ENCODE data around the gene MTTP. TPM values are rescaled to one million over a fixed set of nuclear protein-coding genes. Genes with fewer than 3 reads are reported as not detected.

MTTP gene
- total and polyA plus RNA-seq, 2 experiments from 2014 or later: not detected

DNA sequence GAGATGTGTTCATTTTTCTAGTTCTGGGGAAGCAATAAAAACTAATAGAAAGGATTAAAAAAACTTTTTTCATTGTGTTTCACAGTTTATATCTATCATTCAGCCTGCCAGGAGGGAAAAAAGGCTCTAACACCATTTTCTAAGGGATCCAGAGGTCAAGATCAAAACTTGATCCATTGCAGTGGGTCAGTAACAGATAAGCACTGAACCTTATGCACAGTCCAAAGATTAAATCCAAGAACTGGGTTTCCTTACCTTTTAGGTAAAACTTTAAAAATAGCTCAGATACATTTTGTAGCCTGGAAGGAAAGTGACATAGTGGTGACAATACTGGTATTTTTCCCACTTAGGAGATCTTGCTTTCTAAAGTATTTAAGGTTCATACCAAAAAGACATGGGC, 12.7 kb downstream of the MTTP start:
- Histone ChIP-seq H3F3A (ENCODE audit: insufficient read depth) (no peaks in the 10 kb centered on the region), H2AFZ (no peak overlapping the region), H3K4me2 (ENCODE audit: unreplicated experiment) (no peak overlapping the region), H4K20me1 (ENCODE audit: insufficient read depth) (no peaks in the 10 kb centered on the region), H3K4me1 (ENCODE audit: insufficient read depth) (no peaks in the 10 kb centered on the region), H3K79me2 (ENCODE audit: insufficient read depth) (no peaks in the 10 kb centered on the region), H3K9me2 (ENCODE audit: insufficient read depth) (no peaks in the 10 kb centered on the region), H3K9ac (no peak overlapping the region), H3K4me3 (no peak overlapping the region), H3K9me3 (ENCODE audit: low read depth) (no peaks in the 10 kb centered on the region), H3K36me3 (ENCODE audit: low read depth) (no peaks in the 10 kb centered on the region), H3K27ac (no peak overlapping the region), H3K27me3 (replicated peaks; ENCODE audit: insufficient read depth) (no peaks in the 10 kb centered on the region)
- in situ Hi-C loops (cut with MboI): no loop called here
- DNase-seq: no peak
- TF ChIP-seq EZH2phosphoT487 (IDR thresholded peaks at IDR 0.05; ENCODE audit: insufficient read depth, low read depth): no peak
- no peak for TF ChIP-seq EZH2 (IDR thresholded peaks at IDR 0.05; ENCODE audit: insufficient read depth, poor library complexity, severe bottlenecking)

DNA sequence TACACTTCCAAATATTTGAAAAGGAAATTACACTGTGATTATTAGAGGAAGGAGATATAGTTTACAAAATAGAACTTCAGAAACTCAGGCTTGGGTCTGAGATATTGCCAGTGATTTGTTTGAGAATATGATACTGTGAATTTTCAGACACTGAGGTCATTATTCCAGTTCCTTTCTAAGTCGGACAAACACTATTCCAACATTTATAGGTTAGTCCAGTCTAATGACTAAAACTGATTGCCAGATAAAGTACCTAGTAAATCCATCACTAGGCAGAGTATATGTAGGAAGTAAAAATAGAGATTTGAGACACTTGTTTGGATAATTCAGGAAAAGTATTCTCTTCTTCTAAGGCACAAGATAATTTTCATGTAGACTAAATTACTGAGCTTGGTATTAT, 13.2 kb downstream of the MTTP start:
- Histone ChIP-seq H3K9me3 (ENCODE audit: low read depth) (no peaks in the 10 kb centered on the region), H3K9me2 (ENCODE audit: insufficient read depth) (no peaks in the 10 kb centered on the region), H2AFZ (no peak overlapping the region), H3K4me1 (ENCODE audit: insufficient read depth) (no peaks in the 10 kb centered on the region), H3K27me3 (replicated peaks; ENCODE audit: insufficient read depth) (no peaks in the 10 kb centered on the region), H3K36me3 (ENCODE audit: low read depth) (no peaks in the 10 kb centered on the region), H3F3A (ENCODE audit: insufficient read depth) (no peaks in the 10 kb centered on the region), H3K79me2 (ENCODE audit: insufficient read depth) (no peaks in the 10 kb centered on the region), H4K20me1 (ENCODE audit: insufficient read depth) (no peaks in the 10 kb centered on the region), H3K27ac (no peak overlapping the region), H3K4me3 (no peak overlapping the region), H3K9ac (no peak overlapping the region), H3K4me2 (ENCODE audit: unreplicated experiment) (no peak overlapping the region)
- TF ChIP-seq EZH2phosphoT487 (IDR thresholded peaks at IDR 0.05; ENCODE audit: insufficient read depth, low read depth): no peak
- no peak for TF ChIP-seq EZH2 (IDR thresholded peaks at IDR 0.05; ENCODE audit: insufficient read depth, poor library complexity, severe bottlenecking)
- in situ Hi-C loops (cut with MboI): no loop called here
- DNase-seq: no peak
- WGBS, 2 experiments (ENCODE audit: low coverage in 1 of 2, low lambda C conversion rate in 2 of 2, missing lambda C conversion rate in 2 of 2): 32 to 41% methylated on average over 1 of the region's 1 CpG

DNA sequence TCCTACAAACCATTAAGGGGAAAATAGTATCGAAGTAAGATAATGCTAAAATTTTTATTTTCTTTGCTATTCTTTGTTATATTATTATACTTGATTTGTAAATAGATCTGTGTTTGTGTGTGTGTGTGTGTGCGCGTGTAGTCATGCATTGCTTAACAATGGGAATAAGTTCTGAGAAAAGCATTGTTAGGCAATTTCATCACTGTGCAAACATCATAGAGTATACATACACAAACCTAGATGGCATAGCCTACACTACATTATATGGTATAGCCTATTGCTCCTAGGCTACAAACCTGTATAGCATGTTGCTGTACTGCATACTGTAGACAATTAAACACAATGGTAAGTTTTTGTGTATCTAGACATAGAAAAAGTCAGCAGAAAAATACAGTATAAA, 17.1 kb downstream of the MTTP start:
- Histone ChIP-seq H3K9me3 (ENCODE audit: low read depth) (no peaks in the 10 kb centered on the region), H3K27me3 (replicated peaks; ENCODE audit: insufficient read depth) (no peaks in the 10 kb centered on the region), H2AFZ (no peak overlapping the region), H3K36me3 (ENCODE audit: low read depth) (no peaks in the 10 kb centered on the region), H3K9ac (no peak overlapping the region), H3K27ac (no peak overlapping the region), H3K4me3 (no peak overlapping the region), H3K79me2 (ENCODE audit: insufficient read depth) (no peaks in the 10 kb centered on the region), H3K4me1 (ENCODE audit: insufficient read depth) (no peaks in the 10 kb centered on the region), H3K4me2 (ENCODE audit: unreplicated experiment) (no peak overlapping the region), H3K9me2 (ENCODE audit: insufficient read depth) (no peaks in the 10 kb centered on the region), H3F3A (ENCODE audit: insufficient read depth) (no peaks in the 10 kb centered on the region), H4K20me1 (ENCODE audit: insufficient read depth) (no peaks in the 10 kb centered on the region)
- in situ Hi-C loops (cut with MboI): no loop called here
- 69 to 72% methylated on average over 3 of the region's 3 CpGs for WGBS, 2 experiments (ENCODE audit: low coverage in 1 of 2, low lambda C conversion rate in 2 of 2, missing lambda C conversion rate in 2 of 2)
- TF ChIP-seq EZH2 (IDR thresholded peaks at IDR 0.05; ENCODE audit: insufficient read depth, poor library complexity, severe bottlenecking) (no peak), EZH2phosphoT487 (IDR thresholded peaks at IDR 0.05; ENCODE audit: insufficient read depth, low read depth) (no peak)
- no peak for DNase-seq

DNA sequence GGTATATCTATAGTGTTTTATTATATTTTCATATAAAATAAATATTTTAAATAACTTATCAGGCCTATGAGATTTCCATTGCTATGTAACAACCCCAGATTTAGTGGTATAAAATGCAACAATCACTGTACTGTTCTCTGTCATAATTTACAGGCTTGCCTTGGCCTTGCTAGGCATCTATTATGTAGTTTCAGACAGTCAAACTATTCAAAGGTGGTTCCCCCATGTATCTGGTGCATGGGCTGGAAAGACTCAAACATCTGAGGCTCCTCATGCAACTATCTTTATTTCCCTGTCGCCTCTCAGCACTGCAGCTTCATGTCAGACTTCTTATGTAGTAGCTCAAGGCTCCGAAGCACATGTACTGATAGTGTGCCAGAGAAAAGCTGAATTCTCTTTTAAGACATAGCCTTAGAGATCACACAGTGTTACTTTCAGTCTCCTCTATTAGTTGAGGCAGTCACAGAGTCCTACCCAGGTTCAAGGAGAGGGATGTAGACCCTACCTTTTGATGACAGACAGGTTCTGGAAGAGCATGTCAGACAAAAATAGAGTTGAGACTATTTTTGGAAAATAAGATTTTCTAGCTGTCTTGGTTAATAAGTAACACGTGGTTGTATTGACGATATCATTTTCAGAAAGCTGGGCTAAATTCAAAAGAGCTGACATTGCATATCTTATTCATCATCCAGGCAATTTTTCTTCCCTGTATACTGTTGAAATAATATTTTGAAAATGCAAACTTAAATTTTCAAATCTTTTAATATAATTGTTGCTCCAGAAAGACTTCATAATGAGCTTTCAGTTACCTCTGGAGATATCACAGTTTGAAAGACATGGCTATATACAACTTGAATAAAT, 19.4 kb downstream of the MTTP start:
- no peak overlapping the region for H3K4me3 ChIP-seq
- no peak overlapping the region for H3K27ac ChIP-seq
- H3K4me2 ChIP-seq (ENCODE audit: unreplicated experiment): no peak overlapping the region
- no peak for DNase-seq
- 9 to 10% methylated on average over 4 of the region's 4 CpGs for WGBS, 2 experiments (ENCODE audit: low coverage in 1 of 2, low lambda C conversion rate in 2 of 2, missing lambda C conversion rate in 2 of 2)
- no peaks in the 10 kb centered on the region for H3K9me3 ChIP-seq (ENCODE audit: low read depth)
- H3K36me3 ChIP-seq (ENCODE audit: low read depth): no peaks in the 10 kb centered on the region
- H2AFZ ChIP-seq: no peak overlapping the region
- no peaks in the 10 kb centered on the region for H3K4me1 ChIP-seq (ENCODE audit: insufficient read depth)
- H3F3A ChIP-seq (ENCODE audit: insufficient read depth): no peaks in the 10 kb centered on the region
- H3K79me2 ChIP-seq (ENCODE audit: insufficient read depth): no peaks in the 10 kb centered on the region
- no peaks in the 10 kb centered on the region for H3K27me3 ChIP-seq (replicated peaks; ENCODE audit: insufficient read depth)
- no peaks in the 10 kb centered on the region for H3K9me2 ChIP-seq (ENCODE audit: insufficient read depth)
- in situ Hi-C loops (cut with MboI): no loop called here
- TF ChIP-seq EZH2 (IDR thresholded peaks at IDR 0.05; ENCODE audit: insufficient read depth, poor library complexity, severe bottlenecking): no peak
- TF ChIP-seq EZH2phosphoT487 (IDR thresholded peaks at IDR 0.05; ENCODE audit: insufficient read depth, low read depth): no peak
- H3K9ac ChIP-seq: no peak overlapping the region
- H4K20me1 ChIP-seq (ENCODE audit: insufficient read depth): no peaks in the 10 kb centered on the region
